Natural killer cell (primary cell): Measurements from ENCODE around the gene CACNA1S. TPM values are rescaled to one million over a fixed set of nuclear protein-coding genes. Genes with fewer than 3 reads are reported as not detected.

ENCODE experiments used
- ATAC-seq, 3 donors: fragments of 150-1000 bp in 2 of 3; fragments of 200-7000 bp in 1 of 3; cut with Tn5 transposase; 1 replicate in 1 of 3; 2 replicates in 2 of 3; pipeline ENCODE4 v1.10.0; 2021; ENCODE audit warnings: mild to moderate bottlenecking in 2 of 3, moderate library complexity in 2 of 3
- DNase-seq, 2 donors: peaks; one replicate each; pipeline versions ENCODE4 v3.0.0 to v3.0.0-alpha.2; 2013 to 2021; ENCODE audit warnings: mixed read lengths in 1 of 2
- H3K27ac ChIP-seq: one replicate; pipeline ENCODE4 v1.5.1; 2013; ENCODE audit warnings: mild to moderate bottlenecking, low read length
- H3K27me3 ChIP-seq: one replicate; pipeline ENCODE4 v1.6.1; 2013; ENCODE audit warnings: low read length; ENCODE audit not compliant: control insufficient read depth, insufficient read depth
- H3K36me3 ChIP-seq: one replicate; pipeline ENCODE4 v1.6.1; 2013; ENCODE audit warnings: low read length; ENCODE audit not compliant: control insufficient read depth, insufficient read depth
- H3K4me1 ChIP-seq: one replicate; pipeline ENCODE4 v1.6.1; 2013; ENCODE audit warnings: low read length; ENCODE audit not compliant: control insufficient read depth, insufficient read depth
- H3K4me3 ChIP-seq: one replicate; pipeline ENCODE4 v1.5.1; 2013; ENCODE audit warnings: low read length
- H3K9me3 ChIP-seq: one replicate; pipeline ENCODE4 v1.6.1; 2013; ENCODE audit warnings: low read length; ENCODE audit not compliant: control insufficient read depth, insufficient read depth
- H3K27ac Mint-ChIP-seq, 2 donors: one replicate each; pipeline ENCODE4 v1.8.0; 2022; ENCODE audit warnings: mild to moderate bottlenecking in 2 of 2, mixed read lengths in 2 of 2, moderate library complexity in 1 of 2
- H3K27me3 Mint-ChIP-seq, 2 donors: one replicate each; pipeline ENCODE4 v1.8.0; 2022; ENCODE audit warnings: low read depth in 2 of 2, mixed read lengths in 2 of 2
- H3K36me3 Mint-ChIP-seq: one replicate; pipeline ENCODE4 v1.8.0; 2022; ENCODE audit warnings: mixed read lengths
- H3K4me1 Mint-ChIP-seq, 2 donors: one replicate each; pipeline ENCODE4 v1.8.0; 2022; ENCODE audit warnings: mixed read lengths in 2 of 2
- H3K4me3 Mint-ChIP-seq: one replicate; pipeline ENCODE4 v1.8.0; 2022; ENCODE audit warnings: mild to moderate bottlenecking, moderate library complexity, mixed read lengths
- H3K9me3 Mint-ChIP-seq, 2 donors: one replicate each; pipeline ENCODE4 v1.8.0; 2022; ENCODE audit warnings: mixed read lengths in 2 of 2
- CTCF ChIP-seq: fragments of 200-600 bp; IDR thresholded peaks from one replicate; pipeline ENCODE4 v1.8.0; 2022; ENCODE audit warnings: antibody characterized with exemption
- WGBS: methylation state at CpG from one replicate; pipeline ENCODE4 v1.1.7; 2013; ENCODE audit warnings: missing lambda C conversion rate; ENCODE audit not compliant: insufficient coverage; 5-methylcytosine and 5-hydroxymethylcytosine counted together
- intact Hi-C: fragments of 100-400 bp; cut with micrococcal nuclease; formaldehyde crosslinking; loops from one replicate; pipeline ENCODE4 v1.14.2; 2022
- total RNA-seq, 4 donors: library from RNA; stranded (reverse); fragments of 120-200 nt in 1 of 4; gene quantifications; one replicate each; pipeline versions ENCODE4 v1.2.3 to v1.2.4, GENCODE V29; 2013 to 2022

The CACNA1S gene
- total RNA-seq, 3 donors from 2014 or later (not counting 1 experiment from before 2014, with no cell fraction given), result not detected

GRCh38 chr1:201039876-201040275, 72.3 kb downstream of the CACNA1S start:
- Mint-ChIP-seq H3K27me3 (peaks cover 0 to 2% of the 10 kb centered on the region in 2 donors), H3K9me3 (no peaks in the 10 kb centered on the region), H3K36me3 (no peaks in the 10 kb centered on the region), H3K27ac (no peak overlapping the region), H3K4me1 (peaks cover 0 to 5% of the 10 kb centered on the region in 2 donors), H3K4me3 (no peak overlapping the region)
- ATAC-seq, result no peak
- no peak for TF ChIP-seq CTCF
- Histone ChIP-seq H3K4me1 (peaks cover 4% of the 10 kb centered on the region), H3K36me3 (no peaks in the 10 kb centered on the region), H3K27me3 (no peaks in the 10 kb centered on the region), H3K27ac (no peak overlapping the region), H3K9me3 (no peaks in the 10 kb centered on the region), H3K4me3 (no peak overlapping the region)
- intact Hi-C loops, result loop anchor here (5.0 kb wide), 1 partner anchor 238 kb away; no protein-coding TSS in a partner anchor
- 90% methylated on average over 5 of the region's 5 CpGs for WGBS
- DNase-seq, result no peak

- Mint-ChIP-seq H3K9me3 (no peaks in the 10 kb centered on the region), H3K36me3 (no peaks in the 10 kb centered on the region), H3K27ac (no peak overlapping the region), H3K4me1 (peaks cover 0 to 5% of the 10 kb centered on the region in 2 donors), H3K27me3 (no peaks in the 10 kb centered on the region), H3K4me3 (no peak overlapping the region)
- no peak for ATAC-seq
- H3K4me3 ChIP-seq, result no peak overlapping the region
- intact Hi-C loops, result no loop called here
- no peaks in the 10 kb centered on the region for H3K36me3 ChIP-seq
- WGBS, result 100% methylated on average over 1 of the region's 2 CpGs
- H3K9me3 ChIP-seq, result no peaks in the 10 kb centered on the region
- no peaks in the 10 kb centered on the region for H3K27me3 ChIP-seq
- no peak for TF ChIP-seq CTCF
- peaks cover 4% of the 10 kb centered on the region for H3K4me1 ChIP-seq
- H3K27ac ChIP-seq, result no peak overlapping the region
- no peak for DNase-seq
Measured at GRCh38 chr1:201039418-201039817, 72.8 kb downstream of the CACNA1S start.

GRCh38 chr1:201038186-201038876, 73.9 kb downstream of the CACNA1S start:
- no peak overlapping the region for H3K4me3 Mint-ChIP-seq
- H3K27me3 Mint-ChIP-seq, result no peaks in the 10 kb centered on the region
- ATAC-seq (no peak), DNase-seq (no peak)
- H3K4me1 ChIP-seq, result peaks cover 4% of the 10 kb centered on the region
- intact Hi-C loops, result no loop called here
- peaks cover 0 to 5% of the 10 kb centered on the region in 2 donors for H3K4me1 Mint-ChIP-seq
- H3K36me3 Mint-ChIP-seq, result no peaks in the 10 kb centered on the region
- H3K27ac ChIP-seq, result no peak overlapping the region
- H3K36me3 ChIP-seq, result no peaks in the 10 kb centered on the region
- no peaks in the 10 kb centered on the region for H3K9me3 ChIP-seq
- no peaks in the 10 kb centered on the region for H3K27me3 ChIP-seq
- H3K4me3 ChIP-seq, result no peak overlapping the region
- TF ChIP-seq CTCF, result no peak
- H3K27ac Mint-ChIP-seq, result no peak overlapping the region
- WGBS, result 92% methylated on average over 10 of the region's 10 CpGs
- H3K9me3 Mint-ChIP-seq, result no peaks in the 10 kb centered on the region
